Measurements from ENCODE around the gene FOXO3B.
"Not testable (repeated sequence)": the region's sequence is repeated elsewhere in the genome, so short reads cannot be mapped to it uniquely, and the experiment has no call there.

DNA sequence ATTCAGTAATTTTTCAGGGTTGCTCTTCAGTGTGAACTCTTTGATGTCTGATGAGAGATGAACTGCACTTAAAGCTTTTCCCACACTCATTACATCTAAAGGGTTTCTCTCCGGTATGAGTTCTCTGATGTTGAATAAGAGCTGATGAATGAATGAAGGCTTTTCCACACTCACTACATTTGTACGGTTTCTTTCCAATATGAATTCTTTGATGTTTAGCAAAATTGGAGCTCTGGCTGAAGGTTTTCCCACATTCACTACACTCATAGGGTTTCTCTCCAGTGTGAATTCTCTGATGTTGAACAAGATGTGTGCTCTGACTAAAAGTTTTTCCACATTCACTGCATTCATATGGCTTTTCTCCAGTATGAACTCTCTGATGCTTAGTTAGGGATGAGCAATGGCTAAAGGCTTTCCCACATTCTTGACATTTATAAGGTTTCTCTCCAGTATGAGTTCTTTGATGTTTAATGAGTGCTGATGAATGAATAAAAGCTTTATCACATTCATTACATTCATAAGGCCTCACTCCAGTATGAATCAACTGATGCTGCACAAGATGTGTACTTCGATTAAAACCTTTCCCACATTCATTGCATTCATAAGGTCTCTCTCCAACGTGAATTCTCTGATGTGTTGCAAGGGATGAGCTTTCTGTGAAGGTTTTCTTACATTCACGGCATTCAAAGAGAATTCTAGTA is 20.0 kb downstream of the FOXO3B start:
- not testable (repeated sequence) for TF ChIP-seq FOXK2, SP1 (IDR thresholded peaks at IDR 0.05)
